Stimulated activated CD8-positive, alpha-beta memory T cell treated with anti-CD3 and anti-CD28 coated beads, Interleukin-7, amount 100 ng/mL, for 1 hour (primary cell): ENCODE data around the gene KMT2D.
A peak's percentile ranks its signal among the peaks of the same experiment; 100 is the strongest.
"Not testable (repeated sequence)": the region's sequence is repeated elsewhere in the genome, so short reads cannot be mapped to it uniquely, and the experiment has no call there.

Source experiments
- DNase-seq, 2 donors: peaks; one replicate each; pipeline ENCODE4 v3.0.0-alpha.2; 2020; ENCODE audit warnings: low read depth in 2 of 2

Gene KMT2D

DNA sequence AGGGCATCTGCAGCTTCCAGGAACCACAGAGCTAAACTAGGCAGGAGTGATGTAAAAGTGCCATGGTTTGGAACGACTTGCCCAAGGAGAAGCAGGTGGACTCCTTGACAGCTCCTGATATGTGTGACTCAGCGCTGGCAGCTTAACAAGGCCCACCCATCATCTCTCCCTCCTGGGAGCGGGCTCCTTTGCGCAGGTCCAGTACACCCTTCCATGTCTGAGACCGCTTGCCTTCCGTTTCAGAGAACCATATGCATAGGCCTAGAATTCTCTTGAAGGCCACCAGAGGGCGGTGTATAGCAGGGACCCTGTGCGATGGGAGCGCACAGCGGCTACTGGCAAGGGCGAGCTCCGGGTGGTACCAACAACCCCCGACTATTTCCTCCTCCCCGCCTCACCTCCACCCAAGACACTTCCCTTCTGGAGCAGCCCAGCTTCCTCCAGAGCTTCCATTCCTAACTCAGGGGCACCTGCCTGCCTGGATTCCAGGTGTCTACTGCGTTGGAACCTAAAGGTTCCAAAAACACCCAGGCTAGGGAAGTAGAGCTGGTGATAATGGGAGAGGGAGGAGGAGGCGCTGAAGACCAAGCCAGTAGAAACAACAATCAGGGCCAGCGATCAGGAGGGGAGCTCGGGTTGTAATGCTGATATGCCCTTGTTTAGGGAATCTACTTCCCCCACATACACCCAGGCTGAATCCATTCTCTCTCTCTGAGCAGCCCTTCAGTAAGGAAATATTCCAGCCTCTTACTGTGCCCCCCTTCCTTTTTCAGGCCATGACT is 27.7 kb upstream of the KMT2D start:
- DNase-seq, result peak; percentile 31 to 51

DNA sequence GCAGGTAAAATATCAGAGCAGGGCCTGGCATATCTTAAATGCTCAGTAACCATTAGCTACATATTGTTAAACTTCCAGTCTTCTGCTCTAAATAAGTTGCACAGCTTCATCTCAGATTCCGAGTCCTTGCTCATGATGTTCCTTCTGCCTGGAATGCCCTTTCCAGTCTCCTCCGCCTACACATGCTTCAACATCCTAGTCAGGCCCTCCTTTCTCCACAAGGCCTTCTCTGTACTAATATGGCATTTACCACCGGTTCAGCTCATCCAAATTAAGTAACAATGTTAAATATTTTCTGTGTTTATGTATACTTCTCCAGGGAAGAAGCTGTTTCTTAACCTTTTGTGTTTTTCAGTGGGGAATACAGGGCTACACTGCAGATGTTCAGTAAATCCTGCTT is 25.5 kb upstream of the KMT2D start:
- no peak for DNase-seq

DNA sequence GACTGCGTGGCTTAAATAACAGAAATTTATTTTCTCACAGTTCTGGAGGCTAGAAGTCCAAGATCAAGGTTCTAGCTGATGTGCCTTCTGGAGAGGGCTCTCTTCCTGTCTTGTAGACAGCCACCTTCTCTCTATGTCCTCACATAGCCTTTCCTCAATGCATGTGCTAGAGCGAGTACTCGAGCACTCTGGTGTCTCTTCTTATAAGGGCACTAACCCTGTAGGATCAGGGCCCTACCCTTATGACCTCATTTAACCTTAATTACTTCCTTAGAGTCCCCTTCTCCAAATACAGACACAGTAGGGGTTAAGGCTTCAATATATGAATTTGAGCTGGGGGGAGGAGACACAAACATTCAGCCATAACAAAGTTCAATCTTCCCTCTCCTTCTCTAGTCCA is 23.8 kb upstream of the KMT2D start:
- DNase-seq, result no peak

DNA sequence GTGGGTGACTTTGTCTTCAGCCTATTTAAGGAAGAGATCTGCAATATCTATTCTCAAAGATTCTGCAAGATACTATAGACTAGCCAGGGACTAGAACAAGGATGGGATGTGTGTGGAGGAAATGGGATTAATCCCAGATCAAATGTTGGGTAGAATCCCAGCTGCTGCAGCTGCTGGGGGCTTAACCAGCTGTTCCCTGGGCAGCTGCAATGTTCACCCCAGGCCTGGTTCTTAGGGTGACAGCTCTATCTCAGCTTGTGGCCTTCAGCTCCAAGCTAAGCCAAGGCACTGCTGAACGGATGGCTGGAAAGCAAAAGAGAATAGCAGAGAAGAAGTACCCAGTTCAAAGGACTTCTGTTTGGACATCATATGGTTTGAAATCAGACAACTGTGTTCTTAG is 19.2 kb upstream of the KMT2D start:
- DNase-seq, result no peak

DNA sequence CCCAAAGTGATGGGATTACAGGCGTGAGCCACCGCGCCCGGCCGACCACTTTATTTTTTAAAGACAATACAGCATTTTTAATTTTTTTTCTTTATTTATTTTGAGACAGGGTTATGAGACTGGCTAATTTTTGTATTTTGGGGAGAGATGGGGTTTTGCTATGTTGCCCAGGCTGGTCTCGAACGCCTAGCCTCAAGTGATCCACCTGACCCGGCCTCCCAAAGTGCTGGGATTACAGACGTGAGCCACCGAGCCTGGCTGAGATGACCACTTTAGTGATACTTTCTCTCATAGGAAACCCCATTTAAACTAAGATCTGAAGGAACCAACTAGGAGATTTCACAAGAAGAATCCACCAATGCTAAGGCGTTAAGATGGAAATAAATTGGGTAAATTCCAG is 10.4 kb upstream of the KMT2D start:
- no peak for DNase-seq

DNA sequence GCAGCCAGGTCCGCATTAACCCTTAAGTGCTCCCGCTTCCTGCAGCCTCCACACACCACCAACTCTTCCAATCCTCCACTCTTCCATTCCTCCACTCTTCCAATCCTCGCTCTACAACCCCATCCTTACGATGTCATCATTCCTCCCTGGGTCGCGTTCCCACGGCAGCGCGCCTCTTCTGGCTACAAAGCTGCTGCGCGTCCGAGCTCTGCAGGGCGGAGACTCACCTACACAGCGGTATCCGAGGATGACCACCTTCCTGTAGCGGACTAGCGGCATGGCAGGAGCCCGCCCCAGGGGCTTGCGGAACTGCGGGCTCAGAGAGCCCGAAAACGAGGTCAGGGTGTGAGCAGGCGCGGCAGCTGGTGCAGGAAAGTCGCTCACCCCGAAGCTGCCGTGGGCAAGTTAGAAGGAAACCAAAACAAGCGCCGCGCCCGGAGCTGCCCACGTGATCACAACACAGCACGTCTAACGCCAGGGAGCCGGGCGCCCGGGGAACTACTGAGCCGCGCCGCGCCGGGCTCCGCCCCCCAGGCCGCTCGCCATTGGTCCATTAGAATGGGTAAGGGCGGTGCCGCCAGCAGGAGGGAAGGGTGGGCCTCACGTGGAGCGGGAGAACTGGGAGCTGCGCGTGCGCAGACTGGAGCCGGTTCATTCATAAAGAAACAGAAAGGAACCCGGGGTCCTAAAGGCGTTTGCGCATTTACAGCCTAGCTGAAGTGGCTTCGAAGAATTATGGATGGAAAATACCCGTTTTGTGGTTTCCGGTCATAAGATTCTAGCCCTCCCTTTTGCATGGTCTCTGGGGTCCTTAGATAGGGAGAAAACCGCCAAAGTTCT is 9.1 kb upstream of the KMT2D start, which contains the start of gene RHEBL1:
Gene RHEBL1 (minus strand): TSS at position 473 of the 840 bp plus-strand sequence. CDS start 194 bp downstream, at position 279.
- DNase-seq, result peak; percentile 95 to 96

DNA sequence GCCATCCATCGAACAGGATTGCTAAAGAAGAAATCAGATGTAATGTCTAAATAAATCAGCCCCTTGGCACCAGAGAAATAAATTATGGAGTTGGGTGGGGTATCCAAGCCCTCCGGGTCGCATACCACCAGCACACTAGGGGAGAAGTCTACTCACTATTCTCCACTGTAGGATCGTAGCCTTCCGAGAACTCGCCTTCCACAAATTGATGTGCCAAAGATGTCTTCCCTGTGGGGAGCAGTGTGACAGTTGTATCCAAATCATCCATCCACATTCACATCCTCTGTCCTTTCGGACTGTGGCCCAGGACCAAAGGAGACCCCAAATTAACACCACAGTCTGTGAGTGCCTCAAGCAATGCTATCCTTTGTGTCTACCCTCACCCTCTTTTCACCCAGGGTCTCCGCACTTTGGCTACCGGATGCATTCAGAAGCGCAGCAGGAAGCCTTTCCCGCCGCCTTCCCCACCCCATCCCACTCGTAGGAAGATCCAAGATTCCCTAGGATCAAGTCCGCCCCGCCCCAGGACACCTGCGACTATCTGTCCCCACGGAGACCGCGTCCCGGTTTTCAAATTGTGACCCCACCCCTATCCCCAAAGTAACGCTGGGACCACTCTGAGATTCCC is 8.4 kb upstream of the KMT2D start:
- no peak for DNase-seq

DNA sequence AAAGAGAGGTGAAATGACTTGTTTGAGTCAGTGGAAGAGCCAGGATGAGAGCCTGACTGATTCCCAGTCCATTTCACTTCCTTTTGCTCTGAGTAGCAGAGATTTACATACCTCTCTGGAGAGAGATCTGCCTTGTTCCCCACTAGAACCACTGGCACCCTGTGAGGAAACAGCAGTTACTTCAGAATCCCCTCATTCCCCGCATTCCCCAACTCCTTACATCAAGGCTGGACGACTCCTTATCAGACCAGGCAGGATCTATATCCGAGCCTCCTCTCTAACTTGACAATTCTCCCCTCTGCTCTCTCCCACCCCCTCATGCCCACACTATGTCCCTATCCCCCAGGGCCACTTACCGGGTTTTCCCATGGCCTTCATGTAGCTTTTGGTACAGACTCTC is 5.5 kb upstream of the KMT2D start:
- DNase-seq, result no peak

DNA sequence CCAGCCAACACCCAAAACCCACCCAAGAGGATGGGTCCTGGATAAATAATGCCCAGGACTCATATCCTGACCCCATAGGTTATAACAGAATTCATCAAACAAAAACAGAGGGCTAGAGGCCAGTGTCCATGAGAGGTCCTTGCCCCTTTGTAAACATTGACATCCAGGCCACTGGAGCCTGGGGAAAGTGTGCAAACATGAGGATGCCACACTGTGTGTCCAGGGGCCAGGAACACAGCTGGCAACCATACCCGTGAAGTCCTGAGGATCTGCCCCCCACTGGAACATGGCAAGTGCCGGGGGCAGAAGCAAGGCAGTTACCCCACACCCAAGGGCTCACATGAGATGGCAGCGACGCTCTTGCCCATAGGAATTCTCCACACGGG is 4.2 kb upstream of the KMT2D start:
- DNase-seq, result no peak

DNA sequence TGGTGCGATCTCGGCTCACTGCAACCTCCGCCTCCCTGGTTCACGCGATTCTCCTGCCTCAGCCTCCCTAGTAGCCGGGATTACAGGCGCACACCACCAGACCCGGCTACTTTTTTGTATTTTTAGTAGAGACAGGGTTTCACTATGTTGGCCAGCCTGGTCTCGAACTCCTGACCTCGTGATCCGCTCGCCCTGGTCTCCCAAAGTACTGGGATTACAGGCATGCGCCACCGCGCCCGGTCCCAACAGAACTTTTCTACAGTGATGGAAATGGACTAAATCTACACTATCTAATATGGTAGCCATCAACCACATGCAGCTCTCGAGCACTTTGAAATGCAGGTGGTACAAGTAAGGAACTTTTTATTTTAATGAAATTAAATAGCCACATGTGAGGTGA is 1.3 kb upstream of the KMT2D start:
- not testable (repeated sequence) for DNase-seq

DNA sequence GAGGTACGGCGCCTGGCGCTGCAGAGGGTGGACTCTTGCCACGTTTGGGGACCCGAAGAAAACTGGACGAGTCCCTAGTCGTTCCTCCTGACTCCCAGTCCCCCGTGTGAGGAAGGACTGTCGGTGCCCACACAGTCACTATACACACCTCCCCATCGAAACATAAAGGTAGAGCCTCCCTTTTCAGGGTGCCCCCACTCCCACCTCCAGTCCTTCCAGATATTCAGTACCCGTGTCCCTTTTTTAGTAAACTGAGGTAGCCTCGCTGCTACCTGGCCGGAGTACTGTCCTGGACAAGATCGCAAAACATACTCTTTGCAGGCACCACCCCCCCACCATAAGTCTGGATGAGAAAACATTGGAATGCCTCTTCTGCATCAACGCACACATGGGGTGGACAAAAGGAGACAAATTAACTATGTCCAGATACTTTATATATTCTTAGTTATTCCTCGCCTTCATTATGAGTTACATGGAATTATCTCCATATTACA is 610 bp upstream of the KMT2D start:
- DNase-seq, result no peak

DNA sequence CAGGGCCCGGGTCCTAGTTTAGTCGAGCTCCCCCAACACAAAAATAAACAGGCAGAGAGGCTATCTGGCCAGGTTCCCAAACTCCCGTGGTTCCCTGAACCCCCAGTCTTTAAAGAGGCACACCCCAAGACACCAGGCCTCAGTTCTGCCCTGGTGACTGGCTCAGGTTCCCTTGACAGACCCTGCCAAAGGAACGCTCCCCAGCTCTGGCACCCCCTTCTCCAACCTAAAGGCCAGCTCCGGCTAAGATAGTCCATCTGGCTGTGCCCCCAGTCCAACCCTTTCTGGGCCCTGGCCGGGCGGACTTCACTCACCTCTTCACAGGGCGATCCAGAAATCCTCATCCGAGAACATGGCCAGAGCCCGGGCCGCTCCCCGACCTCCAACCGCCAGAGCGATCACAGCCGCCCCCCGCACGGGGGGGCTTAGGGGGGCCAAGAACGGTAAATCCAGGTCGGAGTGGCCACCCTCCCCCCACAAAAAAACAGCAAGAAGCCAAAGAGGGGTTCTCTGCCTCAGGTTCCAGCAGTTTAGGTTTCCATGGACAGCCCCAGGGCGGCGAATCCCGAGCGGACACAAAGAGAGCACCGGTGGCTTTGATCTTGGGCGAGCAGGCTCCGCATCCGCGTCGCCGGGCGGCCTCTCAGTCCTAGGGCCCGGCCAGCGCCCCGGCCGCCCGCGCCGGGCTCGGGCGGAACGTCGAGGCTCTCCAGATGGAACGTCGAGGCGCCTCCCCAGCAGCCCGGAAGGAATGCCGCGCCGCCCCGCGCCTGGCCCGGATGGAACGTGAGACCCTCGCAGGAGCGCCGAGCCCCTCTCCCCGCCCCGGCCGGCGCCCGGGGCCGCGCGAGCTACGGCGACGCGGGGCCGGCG is 1.1 kb downstream of the KMT2D start:
- no peak for DNase-seq

DNA sequence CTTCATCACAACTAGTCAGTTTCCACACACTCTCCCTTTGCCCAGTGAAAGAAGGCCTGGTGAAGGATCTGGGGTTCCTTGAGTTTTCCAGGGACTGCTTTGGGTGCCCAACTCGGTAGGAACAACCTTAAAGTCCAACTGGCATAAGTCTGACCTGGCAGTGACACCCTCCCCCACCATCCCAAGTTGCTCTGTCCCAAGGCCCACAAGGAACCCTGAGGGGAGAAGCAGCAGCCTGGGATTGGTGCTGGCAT is 1.6 kb downstream of the KMT2D start:
- no peak for DNase-seq

DNA sequence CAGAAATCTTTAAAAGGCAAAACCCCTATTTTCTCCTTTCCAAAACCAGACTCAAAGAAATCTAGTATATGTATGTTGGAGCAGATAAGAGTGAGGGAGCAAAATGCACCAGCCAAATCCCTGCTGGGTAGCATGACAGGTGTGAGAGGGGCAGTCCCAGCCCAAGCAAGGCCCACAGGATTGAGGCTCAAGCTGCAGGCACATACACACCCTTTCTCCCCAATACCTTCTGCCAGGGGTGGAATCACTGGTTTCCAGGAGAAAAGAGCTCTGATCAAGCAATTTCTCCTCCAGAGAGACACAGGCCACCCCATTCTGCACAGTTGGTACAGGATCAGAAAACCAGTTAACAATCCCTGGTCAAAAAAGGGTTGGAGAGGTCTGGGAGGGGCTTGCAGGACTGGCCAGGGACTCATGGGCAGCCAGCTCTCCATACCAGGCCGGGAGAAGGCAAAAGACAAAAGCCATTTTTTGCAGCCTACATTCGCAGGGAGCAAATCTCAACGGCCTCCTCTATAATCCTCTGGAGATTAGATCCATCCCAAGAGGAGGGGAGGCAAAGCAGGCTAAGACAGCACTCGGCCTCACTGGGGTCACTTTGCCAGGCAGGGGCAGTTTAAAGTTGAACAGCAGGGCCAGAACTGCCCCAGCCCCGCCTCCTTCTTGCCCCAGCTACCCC is 2.1 kb downstream of the KMT2D start:
- no peak for DNase-seq

DNA sequence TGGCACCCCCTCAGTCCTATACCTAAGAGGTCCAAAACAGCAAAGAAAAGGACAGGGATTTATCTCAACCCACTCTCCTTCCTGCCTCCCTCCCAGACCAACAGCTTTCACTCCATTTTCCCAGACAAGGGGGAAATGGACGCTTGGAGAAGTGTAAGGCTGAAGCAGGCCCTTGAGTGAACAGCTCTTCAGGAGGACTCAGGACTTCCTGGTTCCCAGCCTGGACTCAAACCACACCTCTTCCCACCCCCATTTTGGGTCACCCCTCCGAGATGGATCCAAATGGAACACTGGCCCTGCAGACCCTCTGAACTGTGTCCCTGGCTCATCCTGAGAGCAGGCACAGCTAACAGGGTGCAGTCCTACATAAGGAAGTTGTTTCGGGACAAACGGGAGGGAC is 2.7 kb downstream of the KMT2D start:
- DNase-seq, result no peak

DNA sequence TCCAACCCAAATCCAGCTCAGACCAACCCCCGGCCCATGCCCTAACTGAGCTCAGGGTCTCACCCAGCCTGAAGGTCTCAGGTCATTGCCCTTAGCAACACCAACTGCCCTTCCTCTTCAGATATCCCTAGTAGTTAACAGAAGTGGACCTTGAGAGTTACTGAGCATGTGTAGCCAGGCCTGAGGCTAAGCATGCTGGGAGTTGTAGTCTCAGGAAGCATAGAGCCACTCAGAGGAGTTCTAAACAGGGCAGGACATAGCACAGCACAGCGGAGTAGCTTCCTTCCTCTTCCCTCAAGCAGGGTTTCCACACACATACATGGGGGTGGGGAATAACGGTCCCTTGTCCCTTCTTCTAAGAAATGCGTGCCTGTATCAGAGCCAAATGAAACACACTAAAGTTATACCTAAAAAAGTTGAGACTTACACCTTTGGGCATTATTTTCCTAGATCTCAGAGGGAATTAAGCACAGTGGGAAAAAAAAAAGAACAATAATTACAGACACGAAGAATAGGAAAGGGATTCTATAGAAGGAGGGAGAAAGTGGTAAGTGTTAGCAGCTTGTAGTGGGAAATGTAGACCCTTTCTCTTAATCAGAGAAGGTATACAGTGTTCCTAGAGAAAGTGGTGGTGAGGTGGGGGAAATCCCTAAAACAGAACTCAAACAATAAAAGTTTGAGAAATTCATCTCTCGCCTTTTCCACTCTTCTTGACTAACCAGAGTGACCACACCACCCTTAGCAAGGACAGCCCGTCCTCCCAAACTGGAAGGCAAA is 4.4 kb downstream of the KMT2D start:
- no peak for DNase-seq

DNA sequence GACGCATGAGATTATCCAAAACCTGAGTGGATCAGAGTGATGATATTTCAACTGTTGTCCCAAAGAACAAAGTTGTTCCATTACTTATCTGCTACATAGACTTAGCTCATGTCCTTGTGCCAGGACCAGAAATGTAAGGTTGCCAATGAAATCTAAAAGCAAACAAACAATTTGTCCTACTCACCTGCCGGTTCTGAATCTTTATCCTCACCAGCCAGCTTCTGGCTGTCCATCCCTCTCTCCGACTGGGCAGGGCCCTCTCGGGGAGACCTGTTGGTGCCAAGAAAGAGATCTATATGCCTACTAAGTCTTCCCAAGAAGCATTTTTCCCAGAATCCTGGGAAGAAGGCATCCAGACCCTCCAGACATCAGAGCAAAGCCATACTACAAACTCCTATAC is 5.5 kb downstream of the KMT2D start:
- DNase-seq, result no peak

DNA sequence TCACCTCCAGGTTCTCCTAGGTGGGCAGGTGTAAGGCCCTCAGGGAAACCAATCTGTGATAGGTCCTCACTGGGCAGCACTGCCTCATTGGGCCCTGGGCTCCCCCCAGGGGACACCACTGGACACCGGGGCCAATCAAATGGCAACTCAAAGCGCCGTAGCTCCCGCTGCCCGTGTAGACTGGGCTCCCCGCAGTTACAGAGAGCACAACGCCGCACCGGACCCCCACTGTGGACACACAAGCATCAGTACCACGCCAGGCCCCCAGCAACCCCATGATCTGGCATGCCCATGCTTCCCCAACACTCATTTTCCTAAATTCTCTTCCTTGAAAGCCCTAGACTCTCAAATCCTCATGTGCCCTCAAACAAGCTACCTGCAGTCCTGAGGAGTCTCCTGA is 6.1 kb downstream of the KMT2D start:
- no peak for DNase-seq

DNA sequence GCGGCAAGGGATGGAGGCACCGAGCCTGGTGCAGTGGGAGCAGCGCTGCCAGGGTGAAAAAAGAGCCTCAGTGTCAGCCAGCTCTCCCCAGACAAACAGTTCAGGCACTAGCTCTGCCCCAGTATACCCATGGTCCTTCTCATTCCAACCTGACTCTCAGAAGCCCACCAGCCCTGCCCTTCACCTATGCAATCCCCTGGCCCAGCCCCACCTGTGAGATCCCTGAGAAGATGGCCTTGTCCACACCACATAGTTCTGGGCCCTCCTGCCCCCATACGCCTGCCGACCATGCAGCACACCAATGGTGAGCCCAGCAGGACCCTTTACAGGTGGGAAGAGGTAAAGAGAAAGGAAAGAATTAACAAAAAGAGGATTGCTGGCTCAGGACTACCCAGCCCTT is 6.5 kb downstream of the KMT2D start:
- DNase-seq, result no peak

DNA sequence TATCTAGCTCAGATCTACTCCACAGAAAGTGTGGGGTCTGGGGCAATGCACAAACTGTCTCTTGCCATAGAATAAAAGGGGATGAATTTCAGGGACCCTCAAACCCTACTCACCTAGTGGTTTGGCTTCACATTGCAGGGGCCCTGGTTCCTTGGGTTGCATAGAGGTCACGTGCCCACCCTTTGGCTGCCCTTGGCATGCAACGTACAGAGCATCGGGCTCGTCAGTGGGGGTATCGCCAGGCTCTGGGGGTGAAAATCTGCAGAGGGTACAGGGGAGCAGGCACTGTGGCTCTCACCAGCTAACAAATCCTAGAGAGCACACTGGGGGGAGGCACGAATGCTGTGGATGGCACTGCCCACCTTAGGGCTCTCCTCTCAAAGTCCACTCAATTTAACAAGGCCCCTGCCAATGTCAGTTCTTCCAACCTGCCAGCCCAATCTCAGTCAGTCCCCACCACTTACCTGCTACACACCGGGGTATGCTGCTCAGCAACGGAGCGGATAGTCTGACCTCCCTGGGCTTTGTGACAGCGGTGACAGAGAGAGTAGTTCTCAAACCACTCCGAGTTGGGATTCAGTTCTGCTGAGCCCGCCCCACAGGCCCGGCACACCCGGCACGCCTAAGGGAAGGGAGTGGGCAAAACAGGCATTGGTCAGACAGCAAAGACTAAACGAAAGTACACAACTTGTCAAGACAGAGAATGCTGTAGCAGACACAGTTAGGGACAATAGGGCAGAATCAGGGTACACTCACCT is 8.0 kb downstream of the KMT2D start:
- DNase-seq, result no peak
